HG03469 (cell line): ENCODE measurements around the gene CLCA4.

ENCODE experiments used
- ATAC-seq: cut with Tn5 transposase; IDR thresholded peaks from one replicate; pipeline ENCODE4 v1.9.1; 2021; ENCODE audit warnings: mild to moderate bottlenecking, moderate library complexity, moderate number of reproducible peaks; ENCODE audit not compliant: unreplicated experiment

Gene CLCA4

DNA sequence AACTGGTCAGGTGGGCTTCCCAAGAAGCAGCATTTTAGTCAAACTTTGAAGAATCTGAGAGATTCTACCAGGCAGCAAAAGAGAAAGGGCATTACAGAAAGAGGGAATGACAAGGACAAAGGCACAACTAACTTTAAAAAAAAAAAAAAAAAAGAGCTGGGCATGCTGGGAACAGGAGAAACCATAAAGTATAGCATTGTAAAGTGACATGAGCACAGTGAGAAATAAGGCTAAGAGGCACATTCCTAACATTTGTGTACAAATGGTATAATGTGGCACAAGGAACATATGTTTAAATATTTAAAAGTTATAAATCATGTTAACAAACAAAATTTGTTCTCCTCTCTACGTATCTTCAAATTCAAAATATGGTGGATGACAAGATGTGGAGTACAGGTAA is 69.6 kb downstream of the CLCA4 start:
- ATAC-seq, result no peak

- ATAC-seq, result peak; percentile 100
Measured at GRCh38 chr1:86616871-86617270, 70.0 kb downstream of the CLCA4 start.

- ATAC-seq, result no peak
Measured at GRCh38 chr1:86618358-86618757, 71.5 kb downstream of the CLCA4 start.

GRCh38 chr1:86619313-86619712 is 72.4 kb downstream of the CLCA4 start:
- ATAC-seq, result no peak

GRCh38 chr1:86621286-86621685 is 74.4 kb downstream of the CLCA4 start:
- no peak for ATAC-seq
